ENCODE data around the gene IL1RAP. TPM values are rescaled to one million over a fixed set of nuclear protein-coding genes. Genes with fewer than 3 reads are reported as not detected.

IL1RAP gene
- total RNA-seq, 1 donor from 2014 or later, result 17.2 TPM

GRCh38 chr3:190506271-190506670 is 7.6 kb upstream of the IL1RAP start:
- intact Hi-C loops (cut with micrococcal nuclease), result no loop called here

GRCh38 chr3:190512666-190513065 is 1.2 kb upstream of the IL1RAP start:
- intact Hi-C loops (cut with micrococcal nuclease), result loop anchor here (1.0 to 10.0 kb wide), 3 partner anchors 20 to 352 kb away; partner anchors contain the start of gene GMNC

- intact Hi-C loops (cut with micrococcal nuclease), result loop anchor here (1.0 to 10.0 kb wide), 5 partner anchors 20 to 350 kb away; partner anchors contain the start of gene GMNC
Measured at GRCh38 chr3:190514413-190515153, 698 bp downstream of the IL1RAP start.

- intact Hi-C loops (cut with micrococcal nuclease), result loop anchor here (10.0 kb wide), 1 partner anchor 348 kb away; the partner anchor contains the start of gene GMNC
Measured at GRCh38 chr3:190516416-190516815, 2.5 kb downstream of the IL1RAP start.

- intact Hi-C loops (cut with micrococcal nuclease), result loop anchor here (10.0 kb wide), 1 partner anchor 347 kb away; the partner anchor contains the start of gene GMNC
Measured at GRCh38 chr3:190517687-190518086, 3.8 kb downstream of the IL1RAP start.

- intact Hi-C loops (cut with micrococcal nuclease), result loop anchor here (10.0 kb wide), 1 partner anchor 346 kb away; the partner anchor contains the start of gene GMNC
Measured at GRCh38 chr3:190518531-190518930, 4.6 kb downstream of the IL1RAP start.

- intact Hi-C loops (cut with micrococcal nuclease), result loop anchor here (10.0 kb wide), 1 partner anchor 345 kb away; the partner anchor contains the start of gene GMNC
Measured at GRCh38 chr3:190519886-190520285, 6.0 kb downstream of the IL1RAP start.

GRCh38 chr3:190521998-190522397 is 8.1 kb downstream of the IL1RAP start:
- intact Hi-C loops (cut with micrococcal nuclease), result no loop called here

- intact Hi-C loops (cut with micrococcal nuclease), result no loop called here
Measured at GRCh38 chr3:190522621-190523222, 8.8 kb downstream of the IL1RAP start.

GRCh38 chr3:190524942-190525341 is 11.1 kb downstream of the IL1RAP start:
- intact Hi-C loops (cut with micrococcal nuclease), result no loop called here

- intact Hi-C loops (cut with micrococcal nuclease), result no loop called here
Measured at GRCh38 chr3:190525634-190526033, 11.7 kb downstream of the IL1RAP start.

GRCh38 chr3:190526787-190527762 is 13.2 kb downstream of the IL1RAP start:
- intact Hi-C loops (cut with micrococcal nuclease), result no loop called here

GRCh38 chr3:190528706-190529105 is 14.8 kb downstream of the IL1RAP start:
- intact Hi-C loops (cut with micrococcal nuclease), result no loop called here

- intact Hi-C loops (cut with micrococcal nuclease), result no loop called here
Measured at GRCh38 chr3:190531406-190531805, 17.5 kb downstream of the IL1RAP start.

GRCh38 chr3:190532731-190533203 is 18.9 kb downstream of the IL1RAP start:
- intact Hi-C loops (cut with micrococcal nuclease), result no loop called here

- intact Hi-C loops (cut with micrococcal nuclease), result loop anchor here (2.0 kb wide), 1 partner anchor 19 kb away; the partner anchor contains the start of gene IL1RAP
Measured at GRCh38 chr3:190533511-190534281, 19.8 kb downstream of the IL1RAP start.

- intact Hi-C loops (cut with micrococcal nuclease), result loop anchor here (2.0 kb wide), 1 partner anchor 20 kb away; the partner anchor contains the start of gene IL1RAP
Measured at GRCh38 chr3:190534386-190534785, 20.5 kb downstream of the IL1RAP start.

GRCh38 chr3:190534986-190535385 is 21.1 kb downstream of the IL1RAP start:
- intact Hi-C loops (cut with micrococcal nuclease), result loop anchor here (2.0 kb wide), 1 partner anchor 20 kb away; the partner anchor contains the start of gene IL1RAP

- intact Hi-C loops (cut with micrococcal nuclease), result no loop called here
Measured at GRCh38 chr3:190537146-190537545, 23.3 kb downstream of the IL1RAP start.

GRCh38 chr3:190538288-190538687 is 24.4 kb downstream of the IL1RAP start:
- intact Hi-C loops (cut with micrococcal nuclease), result loop anchor here (2.0 kb wide), 1 partner anchor 21 kb away; no protein-coding TSS in a partner anchor
